HepG2 (cell line): ENCODE results near the gene PRSS36. TPM values are rescaled to one million over a fixed set of nuclear protein-coding genes. Genes with fewer than 3 reads are reported as not detected.

ENCODE experiments used
- ATAC-seq: fragments of 200-7000 bp; cut with Tn5 transposase; 3 replicates; pipeline ENCODE4 v1.9.1; 2020; ENCODE audit warnings: mild to moderate bottlenecking, moderate library complexity
- BruUV-seq: library from RNA; stranded (reverse); fragments of 400-500 nt; replicated peaks from 2 replicates; lab custom pipeline; 2021; lab: Mats Ljungman, UMichigan
- CTCF ChIA-PET: fragments of 300-600 bp; formaldehyde crosslinking; extraction: SDS; loops from one replicate; lab custom pipeline; 2021; ENCODE audit warnings: low total read pairs, inconsistent platforms, low intra/inter-chr PET ratio; lab: Yijun Ruan, JAX
- POLR2A ChIA-PET: fragments of 350-600 bp; sonication (Branson Sonifier 250); formaldehyde crosslinking; loops from one replicate; lab custom pipeline; 2020; ENCODE audit warnings: antibody characterized with exemption, inconsistent platforms; lab: Yijun Ruan, JAX
- DNase-seq: peaks from one replicate; pipeline ENCODE4 v3.0.0-alpha.2; 2015; ENCODE audit warnings: low spot score
- FAIRE-seq: peaks from 3 replicates; lab custom pipeline; 2011; peaks lifted over from hg19 to GRCh38; lab: Jason Lieb, UNC
- H2AFZ ChIP-seq: one replicate; pipeline ENCODE4 v1.6.1; 2011; ENCODE audit warnings: low read length, inconsistent platforms
- H3K27ac ChIP-seq: fragments of 300-600 bp; 3 replicates; pipeline ENCODE4 v1.8.0; 2011; ENCODE audit warnings: mixed run types, mild to moderate bottlenecking, mixed read lengths, low read length, inconsistent platforms; ENCODE audit not compliant: insufficient read depth; ENCODE audit errors: extremely low read length
- H3K27me3 ChIP-seq, 2 experiments: fragments of 200-600 bp in 1 of 2; 2 replicates in 1 of 2; 3 replicates in 1 of 2; pipeline versions ENCODE4 v1.6.0 to v1.8.0; 2011; ENCODE audit warnings: low read length in 2 of 2, mild to moderate bottlenecking in 2 of 2, moderate library complexity in 2 of 2, inconsistent platforms in 1 of 2; ENCODE audit not compliant: insufficient read depth in 2 of 2, control insufficient read depth in 1 of 2
- H3K36me3 ChIP-seq, 2 experiments: fragments of 200-600 bp in 1 of 2; replicated peaks in 1 of 2; 2 replicates in 1 of 2; 3 replicates in 1 of 2; pipeline versions ENCODE4 v1.5.1 to v1.8.0; 2011; ENCODE audit warnings: low read length in 2 of 2, inconsistent platforms in 1 of 2; ENCODE audit not compliant: insufficient read depth in 2 of 2, control insufficient read depth in 1 of 2
- H3K4me1 ChIP-seq: 2 replicates; pipeline ENCODE4 v1.5.1; 2012; ENCODE audit warnings: low read length, inconsistent platforms; ENCODE audit not compliant: insufficient read depth
- H3K4me2 ChIP-seq: 2 replicates; pipeline ENCODE4 v1.6.0; 2011; ENCODE audit warnings: low read depth, low read length, inconsistent platforms
- H3K4me3 ChIP-seq, 3 experiments: fragments of 200-600 bp in 1 of 3; sonication (generic), shearing (Covaris generic) in 1 of 3; replicated peaks in 1 of 3; 2 replicates each; pipeline ENCODE4 v1.5.1; 2011 to 2016; ENCODE audit warnings: low read length in 3 of 3, inconsistent platforms in 2 of 3, low read depth in 2 of 3, mild to moderate bottlenecking in 2 of 3, control low read depth in 1 of 3, mixed read lengths in 1 of 3; ENCODE audit not compliant: insufficient read depth in 1 of 3
- H3K79me2 ChIP-seq: one replicate; pipeline ENCODE4 v1.6.1; 2011; ENCODE audit warnings: low read length, inconsistent platforms; ENCODE audit not compliant: insufficient read depth
- H3K9ac ChIP-seq: 2 replicates; pipeline ENCODE4 v1.6.0; 2011; ENCODE audit warnings: mild to moderate bottlenecking, low read depth, low read length, inconsistent platforms; ENCODE audit not compliant: insufficient read depth
- H3K9me3 ChIP-seq: 2 replicates; pipeline ENCODE4 v1.5.1; 2012; ENCODE audit warnings: mild to moderate bottlenecking, low read length
- H4K20me1 ChIP-seq: 2 replicates; pipeline ENCODE4 v1.6.0; 2011; ENCODE audit warnings: inconsistent platforms, mild to moderate bottlenecking, low read length, moderate library complexity; ENCODE audit not compliant: insufficient read depth
- ZNF501 ChIP-seq: sonication (generic); formaldehyde crosslinking; IDR thresholded peaks from 2 replicates; pipeline ENCODE4 v1.5.1; 2020; ENCODE audit warnings: mild to moderate bottlenecking, moderate library complexity, missing genetic modification reagents
- WGBS: methylation state at CpG from one replicate; pipeline ENCODE4 v1.1.6; 2017; ENCODE audit warnings: low lambda C conversion rate; 5-methylcytosine and 5-hydroxymethylcytosine counted together
- in situ Hi-C: cut with HindIII; loops from 2 replicates; pipeline ENCODE4 v1.10.0; 2017; ENCODE audit warnings: low pct_unique_long_range_greater_than_20kb; ENCODE audit not compliant: extremely low pct_ligation_motif_present
- intact Hi-C: fragments of 100-400 bp; cut with micrococcal nuclease; formaldehyde crosslinking; loops from one replicate; pipeline ENCODE4 v1.10.0; 2022; ENCODE audit not compliant: unreplicated experiment
- polyA plus RNA-seq, 8 experiments: library from polyadenylated mRNA; depleted of rRNA in 3 of 8; stranded (reverse) in 7 of 8; unstranded in 1 of 8; fragments of >200 nt; fragmentation: Illumina TruSeq in 4 of 8; extraction: Trizol in 4 of 8; gene quantifications; 2 replicates each; pipeline versions ENCODE4 v1.2.1 to v1.2.3, GENCODE V29; 2011 to 2016; ENCODE audit warnings: low read depth in 4 of 8, missing spikeins in 1 of 8, mixed read lengths in 1 of 8; ENCODE audit not compliant: insufficient read depth in 1 of 8
- total RNA-seq, 5 experiments: library from RNA; depleted of rRNA; stranded (reverse); fragments of >200 nt; fragmentation: Illumina TruSeq; extraction: Trizol; gene quantifications; 2 replicates each; pipeline ENCODE4 v1.2.3, GENCODE V29; 2016; ENCODE audit warnings: low read depth in 1 of 5
- TF ChIP-seq, protein P1 (sequence below): sonication (generic); formaldehyde crosslinking; IDR thresholded peaks from 2 replicates; pipeline ENCODE4 v1.5.1; 2020; ENCODE audit warnings: missing genetic modification reagents, mild to moderate bottlenecking, borderline replicate concordance
- TF ChIP-seq, protein P2 (sequence below): sonication (generic); formaldehyde crosslinking; IDR thresholded peaks from 2 replicates; pipeline ENCODE4 v1.8.0; 2022; ENCODE audit warnings: missing genetic modification reagents, mild to moderate bottlenecking, moderate library complexity, borderline replicate concordance
- TF ChIP-seq, protein P3 (sequence below): sonication (generic); formaldehyde crosslinking; IDR thresholded peaks from 2 replicates; pipeline ENCODE4 v1.4.0; 2020; ENCODE audit warnings: missing genetic modification reagents, borderline replicate concordance

Gene PRSS36
- total and polyA plus RNA-seq, 2 of the 13 experiments (the other 11 are each of a cell fraction or from before 2014, with no cell fraction given) = 1.5 to 2.1 TPM

DNA sequence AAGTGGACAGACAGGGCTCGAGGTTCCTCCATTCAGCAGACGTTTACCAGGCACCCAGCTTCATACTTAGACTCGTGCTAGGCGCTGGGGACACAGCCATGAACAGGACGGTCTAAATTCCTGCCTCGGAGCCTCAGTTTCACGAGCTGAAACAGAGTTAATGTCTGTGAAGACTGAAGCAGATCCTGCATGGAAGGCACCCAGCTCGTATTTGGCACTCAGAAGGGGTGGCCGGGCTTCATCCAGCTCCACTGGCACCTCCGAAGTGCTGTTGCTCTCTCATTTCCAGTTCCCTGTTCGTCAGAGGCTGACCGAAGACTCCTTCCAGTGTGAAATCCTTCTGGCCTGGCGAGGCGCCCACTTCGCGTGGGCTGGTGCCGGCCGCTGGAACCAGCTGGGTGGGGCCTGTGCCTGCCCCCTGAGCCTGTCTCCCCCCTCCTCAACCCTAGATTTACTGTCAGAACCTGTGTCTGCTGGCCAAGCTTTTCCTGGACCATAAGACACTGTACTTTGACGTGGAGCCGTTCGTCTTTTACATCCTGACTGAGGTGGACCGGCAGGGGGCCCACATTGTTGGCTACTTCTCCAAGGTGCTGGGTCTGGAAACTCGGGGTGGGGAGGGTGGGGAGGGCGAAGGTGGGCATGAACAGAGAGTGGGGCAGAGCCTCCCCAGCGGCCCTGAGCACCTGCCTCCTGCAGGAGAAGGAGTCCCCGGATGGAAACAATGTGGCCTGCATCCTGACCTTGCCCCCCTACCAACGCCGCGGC is 20.1 kb downstream of the PRSS36 start (continued):
- TF ChIP-seq, protein P1, sequence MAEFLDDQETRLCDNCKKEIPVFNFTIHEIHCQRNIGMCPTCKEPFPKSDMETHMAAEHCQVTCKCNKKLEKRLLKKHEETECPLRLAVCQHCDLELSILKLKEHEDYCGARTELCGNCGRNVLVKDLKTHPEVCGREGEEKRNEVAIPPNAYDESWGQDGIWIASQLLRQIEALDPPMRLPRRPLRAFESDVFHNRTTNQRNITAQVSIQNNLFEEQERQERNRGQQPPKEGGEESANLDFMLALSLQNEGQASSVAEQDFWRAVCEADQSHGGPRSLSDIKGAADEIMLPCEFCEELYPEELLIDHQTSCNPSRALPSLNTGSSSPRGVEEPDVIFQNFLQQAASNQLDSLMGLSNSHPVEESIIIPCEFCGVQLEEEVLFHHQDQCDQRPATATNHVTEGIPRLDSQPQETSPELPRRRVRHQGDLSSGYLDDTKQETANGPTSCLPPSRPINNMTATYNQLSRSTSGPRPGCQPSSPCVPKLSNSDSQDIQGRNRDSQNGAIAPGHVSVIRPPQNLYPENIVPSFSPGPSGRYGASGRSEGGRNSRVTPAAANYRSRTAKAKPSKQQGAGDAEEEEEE (CRISPR knock-in tag) = no peak
- TF ChIP-seq, protein P2, sequence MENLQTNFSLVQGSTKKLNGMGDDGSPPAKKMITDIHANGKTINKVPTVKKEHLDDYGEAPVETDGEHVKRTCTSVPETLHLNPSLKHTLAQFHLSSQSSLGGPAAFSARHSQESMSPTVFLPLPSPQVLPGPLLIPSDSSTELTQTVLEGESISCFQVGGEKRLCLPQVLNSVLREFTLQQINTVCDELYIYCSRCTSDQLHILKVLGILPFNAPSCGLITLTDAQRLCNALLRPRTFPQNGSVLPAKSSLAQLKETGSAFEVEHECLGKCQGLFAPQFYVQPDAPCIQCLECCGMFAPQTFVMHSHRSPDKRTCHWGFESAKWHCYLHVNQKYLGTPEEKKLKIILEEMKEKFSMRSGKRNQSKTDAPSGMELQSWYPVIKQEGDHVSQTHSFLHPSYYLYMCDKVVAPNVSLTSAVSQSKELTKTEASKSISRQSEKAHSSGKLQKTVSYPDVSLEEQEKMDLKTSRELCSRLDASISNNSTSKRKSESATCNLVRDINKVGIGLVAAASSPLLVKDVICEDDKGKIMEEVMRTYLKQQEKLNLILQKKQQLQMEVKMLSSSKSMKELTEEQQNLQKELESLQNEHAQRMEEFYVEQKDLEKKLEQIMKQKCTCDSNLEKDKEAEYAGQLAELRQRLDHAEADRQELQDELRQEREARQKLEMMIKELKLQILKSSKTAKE (CRISPR knock-in tag) = no peak
- no peak for TF ChIP-seq ZNF501 (CRISPR knock-in tag)

DNA sequence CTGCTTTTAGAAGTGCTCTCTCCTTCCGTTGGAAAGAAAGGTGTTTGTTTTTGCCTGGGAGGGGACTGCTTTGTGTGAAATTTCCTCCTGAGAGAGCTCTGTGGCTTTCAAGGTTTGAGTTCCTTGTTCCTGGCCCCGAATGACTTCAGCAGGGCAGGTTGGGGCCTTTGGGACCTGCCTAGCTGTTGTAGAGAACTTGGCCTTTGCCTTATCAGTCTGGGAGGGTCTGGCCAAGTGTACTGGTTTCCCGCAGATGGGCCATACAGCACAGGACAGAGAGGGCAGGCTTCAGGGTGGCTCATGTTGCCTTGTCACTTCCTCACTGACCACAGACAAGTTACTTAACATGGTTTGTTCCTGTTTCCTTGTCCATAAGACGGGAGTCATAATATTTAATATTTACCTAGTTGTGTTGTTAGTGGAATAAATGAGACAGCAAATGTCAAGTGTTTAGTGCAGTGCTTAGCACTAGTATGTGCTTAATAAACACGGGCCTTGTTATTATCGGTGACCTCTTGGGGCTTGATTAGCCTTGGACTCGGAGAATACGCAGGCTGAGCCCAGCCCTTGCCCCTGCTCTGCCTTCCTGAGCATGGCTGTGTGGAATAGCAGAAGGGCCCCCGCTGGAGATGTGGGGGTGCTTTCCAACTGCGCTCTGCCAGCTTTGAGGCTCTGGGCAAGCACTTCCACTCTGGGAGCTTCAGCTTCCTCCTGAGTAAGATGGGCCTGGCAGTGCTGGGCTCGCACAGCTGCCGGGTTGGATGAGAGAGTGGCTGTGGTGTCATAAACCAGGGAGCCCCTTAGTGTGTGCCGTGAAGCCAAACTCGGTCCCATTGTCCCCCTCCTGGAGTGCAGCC is 20.9 kb downstream of the PRSS36 start:
- Histone ChIP-seq H3K27ac (no peak overlapping the region), H3K27me3 (no peaks in the 10 kb centered on the region), H2AFZ (no peak overlapping the region), H4K20me1 (no peaks in the 10 kb centered on the region), H3K9ac (no peak overlapping the region), H3K4me1 (peaks cover 4% of the 10 kb centered on the region; the same call in 1 of the 2 replicates), H3K79me2 (no peaks in the 10 kb centered on the region), H3K4me2 (no peak overlapping the region), H3K36me3 (peaks cover 17 to 18% of the 10 kb centered on the region in 2 experiments; a peak in 4 of 5 replicates), H3K4me3 (no peak overlapping the region), H3K9me3 (no peaks in the 10 kb centered on the region)
- in situ Hi-C loops = no loop called here
- BruUV-seq = no TSS peak
- ChIA-PET POLR2A (interaction anchor here (0.5 to 4.2 kb wide), 4 partner anchors 11 to 14 kb away, joined by 3 to 17 read pairs (median 4); partner anchors contain the start of gene KAT8), CTCF (no interaction called here)
- DNase-seq (no peak), FAIRE-seq (no peak), ATAC-seq (no peak)
- WGBS = 93% methylated on average over 14 of the region's 14 CpGs
- TF ChIP-seq, protein P3, sequence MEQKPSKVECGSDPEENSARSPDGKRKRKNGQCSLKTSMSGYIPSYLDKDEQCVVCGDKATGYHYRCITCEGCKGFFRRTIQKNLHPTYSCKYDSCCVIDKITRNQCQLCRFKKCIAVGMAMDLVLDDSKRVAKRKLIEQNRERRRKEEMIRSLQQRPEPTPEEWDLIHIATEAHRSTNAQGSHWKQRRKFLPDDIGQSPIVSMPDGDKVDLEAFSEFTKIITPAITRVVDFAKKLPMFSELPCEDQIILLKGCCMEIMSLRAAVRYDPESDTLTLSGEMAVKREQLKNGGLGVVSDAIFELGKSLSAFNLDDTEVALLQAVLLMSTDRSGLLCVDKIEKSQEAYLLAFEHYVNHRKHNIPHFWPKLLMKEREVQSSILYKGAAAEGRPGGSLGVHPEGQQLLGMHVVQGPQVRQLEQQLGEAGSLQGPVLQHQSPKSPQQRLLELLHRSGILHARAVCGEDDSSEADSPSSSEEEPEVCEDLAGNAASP (CRISPR knock-in tag) = no peak
- intact Hi-C loops = no loop called here
